ENCODE results near the gene ROBO1. TPM values are rescaled to one million over a fixed set of nuclear protein-coding genes. Genes with fewer than 3 reads are reported as not detected.

Gene ROBO1
- total and polyA plus RNA-seq, 2 donors: 13.3 to 33.9 TPM

GRCh38 chr3:79480746-79481145 lies 287.1 kb downstream of the ROBO1 start:
- 80% methylated on average over 1 of the region's 1 CpG for WGBS
- H3K4me3 ChIP-seq (ENCODE audit: low read length in 2 of 2): no peak overlapping the region
- no peaks in the 10 kb centered on the region for H3K36me3 ChIP-seq (ENCODE audit: control insufficient read depth in 2 of 2, insufficient read depth in 2 of 2, low read length in 1 of 2)
- no peak overlapping the region for H3K27ac ChIP-seq (ENCODE audit: low read depth in 1 of 2, low read length in 1 of 2)
- no peaks in the 10 kb centered on the region for H3K4me1 ChIP-seq (ENCODE audit: control insufficient read depth in 2 of 2, insufficient read depth in 2 of 2, low read length in 2 of 2)
- DNase-seq (ENCODE audit: low read depth in 6 of 9, low spot score in 9 of 9): no peak
- no peaks in the 10 kb centered on the region for H3K9me3 ChIP-seq (ENCODE audit: control insufficient read depth in 2 of 2, insufficient read depth in 1 of 2, low read length in 1 of 2)
- no peaks in the 10 kb centered on the region for H3K27me3 ChIP-seq (ENCODE audit: control insufficient read depth in 2 of 2, insufficient read depth in 1 of 2, low read length in 1 of 2)

GRCh38 chr3:79478620-79479019 lies 289.2 kb downstream of the ROBO1 start:
- no peak overlapping the region for H3K27ac ChIP-seq (ENCODE audit: low read depth in 1 of 2, low read length in 1 of 2)
- no peaks in the 10 kb centered on the region for H3K9me3 ChIP-seq (ENCODE audit: control insufficient read depth in 2 of 2, insufficient read depth in 1 of 2, low read length in 1 of 2)
- H3K36me3 ChIP-seq (ENCODE audit: control insufficient read depth in 2 of 2, insufficient read depth in 2 of 2, low read length in 1 of 2): no peaks in the 10 kb centered on the region
- no peak overlapping the region for H3K4me3 ChIP-seq (ENCODE audit: low read length in 2 of 2)
- no peak for DNase-seq (ENCODE audit: low read depth in 6 of 9, low spot score in 9 of 9)
- H3K27me3 ChIP-seq (ENCODE audit: control insufficient read depth in 2 of 2, insufficient read depth in 1 of 2, low read length in 1 of 2): no peaks in the 10 kb centered on the region
- 96% methylated on average over 1 of the region's 1 CpG for WGBS
- H3K4me1 ChIP-seq (ENCODE audit: control insufficient read depth in 2 of 2, insufficient read depth in 2 of 2, low read length in 2 of 2): no peaks in the 10 kb centered on the region

DNA sequence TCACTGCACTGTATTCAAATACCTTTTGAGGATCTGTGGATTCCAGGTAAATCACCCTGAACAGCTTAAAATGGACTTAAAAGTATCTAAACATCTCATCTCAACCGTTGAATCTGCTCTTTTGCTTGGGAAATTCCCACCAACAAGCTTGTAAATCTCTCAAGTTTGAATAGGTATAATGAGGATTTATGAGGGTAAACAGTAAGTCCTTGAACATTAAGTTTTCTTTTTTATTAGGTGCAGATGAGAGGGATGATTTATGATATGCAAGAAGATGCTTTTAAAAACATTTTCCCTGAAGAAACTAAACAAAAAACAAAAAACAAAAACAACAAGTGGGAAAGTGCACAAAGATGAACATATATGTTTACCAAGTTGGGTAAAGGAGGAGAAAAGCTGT lies 290.6 kb downstream of the ROBO1 start:
- H3K9me3 ChIP-seq (ENCODE audit: control insufficient read depth in 2 of 2, insufficient read depth in 1 of 2, low read length in 1 of 2): no peaks in the 10 kb centered on the region
- H3K36me3 ChIP-seq (ENCODE audit: control insufficient read depth in 2 of 2, insufficient read depth in 2 of 2, low read length in 1 of 2): no peaks in the 10 kb centered on the region
- WGBS: 39% methylated on average over 1 of the region's 1 CpG
- DNase-seq (ENCODE audit: low read depth in 6 of 9, low spot score in 9 of 9): no peak
- H3K4me1 ChIP-seq (ENCODE audit: control insufficient read depth in 2 of 2, insufficient read depth in 2 of 2, low read length in 2 of 2): no peaks in the 10 kb centered on the region
- H3K27me3 ChIP-seq (ENCODE audit: control insufficient read depth in 2 of 2, insufficient read depth in 1 of 2, low read length in 1 of 2): no peaks in the 10 kb centered on the region
- no peak overlapping the region for H3K27ac ChIP-seq (ENCODE audit: low read depth in 1 of 2, low read length in 1 of 2)
- H3K4me3 ChIP-seq (ENCODE audit: low read length in 2 of 2): no peak overlapping the region

- no peaks in the 10 kb centered on the region for H3K4me1 ChIP-seq (ENCODE audit: control insufficient read depth in 2 of 2, insufficient read depth in 2 of 2, low read length in 2 of 2)
- no peak overlapping the region for H3K27ac ChIP-seq (ENCODE audit: low read depth in 1 of 2, low read length in 1 of 2)
- no peaks in the 10 kb centered on the region for H3K36me3 ChIP-seq (ENCODE audit: control insufficient read depth in 2 of 2, insufficient read depth in 2 of 2, low read length in 1 of 2)
- 89% methylated on average over 2 of the region's 2 CpGs for WGBS
- H3K27me3 ChIP-seq (ENCODE audit: control insufficient read depth in 2 of 2, insufficient read depth in 1 of 2, low read length in 1 of 2): no peaks in the 10 kb centered on the region
- no peak overlapping the region for H3K4me3 ChIP-seq (ENCODE audit: low read length in 2 of 2)
- H3K9me3 ChIP-seq (ENCODE audit: control insufficient read depth in 2 of 2, insufficient read depth in 1 of 2, low read length in 1 of 2): no peaks in the 10 kb centered on the region
- no peak for DNase-seq (ENCODE audit: low read depth in 6 of 9, low spot score in 9 of 9)
Observed at GRCh38 chr3:79473993-79474392, 293.8 kb downstream of the ROBO1 start.

GRCh38 chr3:79467721-79468120 lies 300.1 kb downstream of the ROBO1 start:
- Histone ChIP-seq H3K36me3 (ENCODE audit: control insufficient read depth in 2 of 2, insufficient read depth in 2 of 2, low read length in 1 of 2) (no peaks in the 10 kb centered on the region), H3K9me3 (ENCODE audit: control insufficient read depth in 2 of 2, insufficient read depth in 1 of 2, low read length in 1 of 2) (no peaks in the 10 kb centered on the region), H3K27ac (ENCODE audit: low read depth in 1 of 2, low read length in 1 of 2) (no peak overlapping the region), H3K4me1 (ENCODE audit: control insufficient read depth in 2 of 2, insufficient read depth in 2 of 2, low read length in 2 of 2) (no peaks in the 10 kb centered on the region), H3K4me3 (ENCODE audit: low read length in 2 of 2) (no peak overlapping the region), H3K27me3 (ENCODE audit: control insufficient read depth in 2 of 2, insufficient read depth in 1 of 2, low read length in 1 of 2) (no peaks in the 10 kb centered on the region)
- 90% methylated on average over 3 of the region's 3 CpGs for WGBS
- DNase-seq (ENCODE audit: low read depth in 6 of 9, low spot score in 9 of 9): no peak

DNA sequence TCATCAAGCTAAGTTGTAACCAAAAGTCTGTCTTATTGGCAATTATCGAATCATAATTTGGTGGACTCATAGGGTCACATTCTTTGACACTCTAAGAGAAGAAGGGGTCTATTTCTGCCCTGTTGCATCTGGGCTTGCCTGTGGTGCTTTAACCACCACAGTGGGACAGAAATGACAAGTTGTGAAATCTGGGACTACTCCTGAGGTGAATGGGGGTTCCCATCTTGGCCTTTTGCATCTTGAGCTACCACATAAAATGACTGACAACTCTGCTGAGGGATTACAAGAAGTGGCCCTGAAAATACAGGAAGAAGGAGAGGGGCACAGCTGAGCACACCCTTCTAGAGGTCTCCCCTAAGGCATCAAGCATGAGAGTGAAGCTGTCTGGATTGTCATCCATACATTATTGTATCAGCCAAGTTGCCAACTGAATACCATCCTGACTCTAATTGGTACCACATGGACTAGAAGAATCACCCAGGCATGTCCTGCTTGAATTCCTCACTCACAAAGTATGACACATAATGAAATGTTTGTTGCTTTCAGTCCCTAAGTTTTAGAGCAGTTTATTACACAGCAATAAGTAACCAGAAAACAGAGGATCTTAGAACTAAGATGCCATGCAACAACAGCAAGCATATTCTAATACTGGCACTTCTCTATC lies 306.5 kb downstream of the ROBO1 start:
- Histone ChIP-seq H3K4me3 (ENCODE audit: low read length in 2 of 2) (no peak overlapping the region), H3K4me1 (ENCODE audit: control insufficient read depth in 2 of 2, insufficient read depth in 2 of 2, low read length in 2 of 2) (no peaks in the 10 kb centered on the region), H3K36me3 (ENCODE audit: control insufficient read depth in 2 of 2, insufficient read depth in 2 of 2, low read length in 1 of 2) (no peaks in the 10 kb centered on the region), H3K9me3 (ENCODE audit: control insufficient read depth in 2 of 2, insufficient read depth in 1 of 2, low read length in 1 of 2) (no peaks in the 10 kb centered on the region), H3K27ac (ENCODE audit: low read depth in 1 of 2, low read length in 1 of 2) (no peak overlapping the region), H3K27me3 (ENCODE audit: control insufficient read depth in 2 of 2, insufficient read depth in 1 of 2, low read length in 1 of 2) (no peaks in the 10 kb centered on the region)
- 93% methylated on average over 1 of the region's 1 CpG for WGBS
- no peak for DNase-seq (ENCODE audit: low read depth in 6 of 9, low spot score in 9 of 9)

- Histone ChIP-seq H3K27me3 (ENCODE audit: control insufficient read depth in 2 of 2, insufficient read depth in 1 of 2, low read length in 1 of 2) (no peaks in the 10 kb centered on the region), H3K36me3 (ENCODE audit: control insufficient read depth in 2 of 2, insufficient read depth in 2 of 2, low read length in 1 of 2) (no peaks in the 10 kb centered on the region), H3K4me1 (ENCODE audit: control insufficient read depth in 2 of 2, insufficient read depth in 2 of 2, low read length in 2 of 2) (no peaks in the 10 kb centered on the region), H3K4me3 (ENCODE audit: low read length in 2 of 2) (no peak overlapping the region), H3K27ac (ENCODE audit: low read depth in 1 of 2, low read length in 1 of 2) (no peak overlapping the region), H3K9me3 (ENCODE audit: control insufficient read depth in 2 of 2, insufficient read depth in 1 of 2, low read length in 1 of 2) (no peaks in the 10 kb centered on the region)
- no peak for DNase-seq (ENCODE audit: low read depth in 6 of 9, low spot score in 9 of 9)
- 84% methylated on average over 2 of the region's 2 CpGs for WGBS
Observed at GRCh38 chr3:79453600-79453999, 314.2 kb downstream of the ROBO1 start.

DNA sequence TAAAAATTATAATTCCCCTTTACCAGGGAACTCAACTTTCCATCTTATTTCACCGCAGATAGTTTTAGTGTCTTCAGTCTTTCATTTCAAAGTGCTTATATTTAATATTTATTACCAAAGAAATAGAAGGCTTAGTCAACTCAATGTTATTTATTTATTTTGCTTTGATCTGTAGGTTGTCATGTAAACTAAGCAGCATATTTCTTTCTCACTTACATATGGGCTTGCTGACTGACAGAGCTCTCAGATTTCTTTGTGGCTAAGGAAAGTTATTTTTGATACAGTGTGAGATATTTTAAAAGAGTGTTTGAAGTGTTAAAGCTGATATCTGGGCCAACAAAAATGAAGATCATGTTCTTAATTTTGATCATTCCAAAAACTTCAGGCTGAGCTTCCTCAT lies 331.4 kb downstream of the ROBO1 start:
- no peak overlapping the region for H3K4me3 ChIP-seq (ENCODE audit: low read length in 2 of 2)
- 94% methylated on average over 1 of the region's 1 CpG for WGBS
- H3K27me3 ChIP-seq (ENCODE audit: control insufficient read depth in 2 of 2, insufficient read depth in 1 of 2, low read length in 1 of 2): no peaks in the 10 kb centered on the region
- DNase-seq (ENCODE audit: low read depth in 6 of 9, low spot score in 9 of 9): no peak
- H3K27ac ChIP-seq (ENCODE audit: low read depth in 1 of 2, low read length in 1 of 2): no peak overlapping the region
- H3K36me3 ChIP-seq (ENCODE audit: control insufficient read depth in 2 of 2, insufficient read depth in 2 of 2, low read length in 1 of 2): no peaks in the 10 kb centered on the region
- H3K4me1 ChIP-seq (ENCODE audit: control insufficient read depth in 2 of 2, insufficient read depth in 2 of 2, low read length in 2 of 2): no peaks in the 10 kb centered on the region
- no peaks in the 10 kb centered on the region for H3K9me3 ChIP-seq (ENCODE audit: control insufficient read depth in 2 of 2, insufficient read depth in 1 of 2, low read length in 1 of 2)

DNA sequence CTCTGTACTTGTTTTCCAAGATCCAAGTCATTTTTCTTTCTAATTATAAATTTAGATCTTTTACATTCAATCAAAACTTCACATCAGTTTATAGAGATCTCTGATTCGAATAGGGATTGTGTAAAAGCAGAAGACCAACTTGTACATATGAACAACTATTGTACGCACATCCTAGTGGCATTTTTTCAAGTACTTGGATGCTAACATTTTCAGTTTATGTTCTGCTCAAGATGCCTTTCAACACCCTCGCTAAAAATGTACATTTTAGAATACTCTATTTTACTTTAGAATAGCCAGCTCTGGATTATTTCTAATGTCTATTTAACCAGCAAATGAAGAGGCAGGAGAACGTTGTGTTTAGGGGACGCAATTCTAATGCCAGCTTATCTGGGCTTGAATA lies 340.7 kb downstream of the ROBO1 start:
- WGBS: 86% methylated on average over 5 of the region's 5 CpGs
- no peaks in the 10 kb centered on the region for H3K36me3 ChIP-seq (ENCODE audit: control insufficient read depth in 2 of 2, insufficient read depth in 2 of 2, low read length in 1 of 2)
- H3K4me3 ChIP-seq (ENCODE audit: low read length in 2 of 2): no peak overlapping the region
- no peak for DNase-seq (ENCODE audit: low read depth in 6 of 9, low spot score in 9 of 9)
- no peaks in the 10 kb centered on the region for H3K9me3 ChIP-seq (ENCODE audit: control insufficient read depth in 2 of 2, insufficient read depth in 1 of 2, low read length in 1 of 2)
- H3K27me3 ChIP-seq (ENCODE audit: control insufficient read depth in 2 of 2, insufficient read depth in 1 of 2, low read length in 1 of 2): no peaks in the 10 kb centered on the region
- H3K27ac ChIP-seq (ENCODE audit: low read depth in 1 of 2, low read length in 1 of 2): no peak overlapping the region
- H3K4me1 ChIP-seq (ENCODE audit: control insufficient read depth in 2 of 2, insufficient read depth in 2 of 2, low read length in 2 of 2): no peaks in the 10 kb centered on the region

- Histone ChIP-seq H3K27ac (ENCODE audit: low read depth in 1 of 2, low read length in 1 of 2) (no peak overlapping the region), H3K27me3 (ENCODE audit: control insufficient read depth in 2 of 2, insufficient read depth in 1 of 2, low read length in 1 of 2) (no peaks in the 10 kb centered on the region), H3K9me3 (ENCODE audit: control insufficient read depth in 2 of 2, insufficient read depth in 1 of 2, low read length in 1 of 2) (no peaks in the 10 kb centered on the region), H3K4me1 (ENCODE audit: control insufficient read depth in 2 of 2, insufficient read depth in 2 of 2, low read length in 2 of 2) (no peaks in the 10 kb centered on the region), H3K36me3 (ENCODE audit: control insufficient read depth in 2 of 2, insufficient read depth in 2 of 2, low read length in 1 of 2) (no peaks in the 10 kb centered on the region), H3K4me3 (ENCODE audit: low read length in 2 of 2) (no peak overlapping the region)
- 89% methylated on average over 3 of the region's 3 CpGs for WGBS
- DNase-seq (ENCODE audit: low read depth in 6 of 9, low spot score in 9 of 9): no peak
Observed at GRCh38 chr3:79424811-79425210, 343.0 kb downstream of the ROBO1 start.

All from thymus (tissue), 11 donors.